C4-2B (cell line): ENCODE results near the gene HEATR1.

Source experiments
- ZFX ChIP-seq: fragments of 450-650 bp; IDR thresholded peaks from 2 replicates; pipeline ENCODE4 v1.6.1; 2017
- TF ChIP-seq, protein P1 (sequence below): fragments of 450-650 bp; conservative IDR thresholded peaks from 2 replicates; pipeline ENCODE4 v1.5.1; 2017; ENCODE audit warnings: mild to moderate bottlenecking

GRCh38 chr1:236560213-236560771, 44.0 kb downstream of the HEATR1 start:
- TF ChIP-seq, protein P1, sequence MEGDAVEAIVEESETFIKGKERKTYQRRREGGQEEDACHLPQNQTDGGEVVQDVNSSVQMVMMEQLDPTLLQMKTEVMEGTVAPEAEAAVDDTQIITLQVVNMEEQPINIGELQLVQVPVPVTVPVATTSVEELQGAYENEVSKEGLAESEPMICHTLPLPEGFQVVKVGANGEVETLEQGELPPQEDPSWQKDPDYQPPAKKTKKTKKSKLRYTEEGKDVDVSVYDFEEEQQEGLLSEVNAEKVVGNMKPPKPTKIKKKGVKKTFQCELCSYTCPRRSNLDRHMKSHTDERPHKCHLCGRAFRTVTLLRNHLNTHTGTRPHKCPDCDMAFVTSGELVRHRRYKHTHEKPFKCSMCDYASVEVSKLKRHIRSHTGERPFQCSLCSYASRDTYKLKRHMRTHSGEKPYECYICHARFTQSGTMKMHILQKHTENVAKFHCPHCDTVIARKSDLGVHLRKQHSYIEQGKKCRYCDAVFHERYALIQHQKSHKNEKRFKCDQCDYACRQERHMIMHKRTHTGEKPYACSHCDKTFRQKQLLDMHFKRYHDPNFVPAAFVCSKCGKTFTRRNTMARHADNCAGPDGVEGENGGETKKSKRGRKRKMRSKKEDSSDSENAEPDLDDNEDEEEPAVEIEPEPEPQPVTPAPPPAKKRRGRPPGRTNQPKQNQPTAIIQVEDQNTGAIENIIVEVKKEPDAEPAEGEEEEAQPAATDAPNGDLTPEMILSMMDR = no peak; the same call in 1 of the 2 replicates
- TF ChIP-seq ZFX = no peak
